Measurements from ENCODE around the gene IGFBP3.

DNA sequence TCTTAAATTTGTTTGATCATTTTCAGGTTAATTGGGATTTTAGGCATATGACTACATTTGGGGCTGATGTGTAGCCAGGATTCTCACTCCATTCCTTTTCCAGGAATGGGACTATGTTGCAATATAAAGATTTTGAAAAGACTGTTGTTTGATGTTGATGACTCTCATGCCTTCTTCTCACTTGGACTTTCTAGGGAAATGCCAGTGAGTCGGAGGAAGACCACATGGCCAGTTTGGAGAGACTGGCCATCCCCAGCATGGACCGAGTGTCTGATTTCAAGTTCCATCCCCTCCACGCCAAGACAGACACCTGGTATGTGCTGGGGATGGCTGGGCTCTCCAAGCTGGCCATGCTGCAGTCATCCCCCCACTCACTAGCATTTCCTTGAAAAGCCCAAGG, 5.5 kb downstream of the IGFBP3 start:
- no peak for TF ChIP-seq YY1 (IDR thresholded peaks at IDR 0.05; ENCODE audit: insufficient read depth, insufficient read length)
- TF ChIP-seq SUZ12 (IDR thresholded peaks at IDR 0.05; ENCODE audit: extremely low read depth, insufficient read depth, insufficient read length): no peak

Data from NT2/D1 (cell line).